ENCODE results near the gene P2RX6.
"Not testable (repeated sequence)": the region's sequence is repeated elsewhere in the genome, so short reads cannot be mapped to it uniquely, and the experiment has no call there.

The P2RX6 gene

GRCh38 chr22:20994128-20994901 lies 20.6 kb upstream of the P2RX6 start:
- DNase-seq (ENCODE audit: low spot score), result no peak

- no peak for DNase-seq (ENCODE audit: low spot score)
These were observed 20.1 kb upstream of the P2RX6 start for GRCh38 chr22:20994902-20995241.

DNA sequence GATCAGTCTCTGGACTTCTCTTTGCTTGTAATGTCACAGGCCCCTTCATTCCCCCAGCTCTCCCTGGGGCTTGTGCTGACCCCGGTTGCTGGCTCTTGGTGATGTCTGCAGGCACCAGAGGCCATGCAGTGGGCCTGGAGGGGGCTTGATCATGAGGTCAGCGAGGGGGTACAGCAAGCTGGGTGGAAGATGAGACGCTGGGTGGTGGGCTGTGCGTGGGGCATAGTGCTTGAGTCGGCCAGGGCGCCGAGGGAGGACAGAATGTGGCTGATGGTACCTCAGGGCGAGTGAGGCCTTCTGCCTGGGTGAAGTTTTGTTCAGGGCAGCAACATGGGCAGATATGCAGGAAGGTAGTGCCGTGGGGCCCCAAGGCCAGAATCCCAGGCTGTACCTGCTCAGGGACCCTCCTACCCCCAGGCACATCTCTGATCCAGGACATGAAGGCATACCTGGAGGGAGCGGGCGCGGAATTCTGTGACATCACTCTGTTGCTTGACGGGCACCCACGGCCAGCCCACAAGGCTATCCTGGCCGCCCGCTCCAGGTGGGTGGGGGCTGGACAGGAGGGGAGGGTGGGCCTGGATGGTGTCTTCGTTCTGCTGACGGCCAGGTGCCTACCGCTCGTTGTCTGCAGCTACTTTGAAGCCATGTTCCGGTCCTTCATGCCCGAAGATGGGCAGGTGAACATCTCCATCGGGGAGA lies 19.5 kb upstream of the P2RX6 start:
- DNase-seq (ENCODE audit: low spot score), result no peak

- no peak for DNase-seq (ENCODE audit: low spot score)
These were observed 18.9 kb upstream of the P2RX6 start for GRCh38 chr22:20996031-20996410.

GRCh38 chr22:20996598-20997535 lies 18.1 kb upstream of the P2RX6 start:
- DNase-seq (ENCODE audit: low spot score), result no peak

DNA sequence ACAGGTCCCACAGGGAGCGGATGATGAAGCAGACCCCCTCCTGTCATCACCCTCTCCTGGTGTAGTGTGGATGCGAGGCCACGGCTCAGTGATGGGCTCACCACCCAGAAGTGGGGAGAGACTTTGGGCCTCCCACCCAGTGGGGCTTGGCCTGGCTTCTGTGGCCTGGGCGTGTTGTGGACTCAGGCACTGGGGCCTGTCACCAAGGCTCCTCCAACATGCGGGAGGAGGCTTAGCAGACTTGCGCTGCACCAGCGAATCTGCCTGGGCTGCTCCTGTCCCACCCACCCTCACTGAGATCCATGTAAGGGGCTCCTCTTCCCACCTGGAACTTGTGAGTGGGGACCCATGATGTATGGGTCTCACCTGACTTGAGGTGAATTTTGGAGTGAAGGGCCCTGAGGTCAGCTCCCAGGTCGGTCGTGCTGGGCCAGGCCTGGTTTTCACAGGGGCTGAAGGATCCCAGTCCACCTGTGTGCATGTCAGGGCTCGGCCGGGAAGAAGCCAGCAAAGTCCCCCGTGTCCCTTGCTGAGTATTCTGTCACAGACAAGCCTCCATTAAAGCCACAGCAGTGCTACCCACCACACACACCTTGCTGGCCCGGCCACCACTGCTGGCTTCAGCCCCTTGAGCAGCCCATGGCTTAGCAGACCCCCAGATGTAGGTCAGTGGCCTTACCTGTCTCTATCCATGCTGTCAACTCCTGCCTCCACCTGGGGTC lies 17.3 kb upstream of the P2RX6 start:
- no peak for DNase-seq (ENCODE audit: low spot score)

GRCh38 chr22:20998411-20999336 lies 16.3 kb upstream of the P2RX6 start:
- no peak for DNase-seq (ENCODE audit: low spot score)

- DNase-seq (ENCODE audit: low spot score), result no peak
These were observed 15.4 kb upstream of the P2RX6 start for GRCh38 chr22:20999350-21000206.

- DNase-seq (ENCODE audit: low spot score), result peak; percentile 30
These were observed 14.6 kb upstream of the P2RX6 start for GRCh38 chr22:21000207-21000986.

GRCh38 chr22:21000987-21001600 lies 13.9 kb upstream of the P2RX6 start:
- no peak for DNase-seq (ENCODE audit: low spot score)

- DNase-seq (ENCODE audit: low spot score), result peak; percentile 96
These were observed 13.2 kb upstream of the P2RX6 start, which contains the start of gene THAP7 for GRCh38 chr22:21001601-21002325. TSS of gene THAP7 (minus strand) at chr22:21002118. CDS start at chr22:21001911, 207 bp downstream.

GRCh38 chr22:21003782-21004181 lies 11.2 kb upstream of the P2RX6 start:
- peak; percentile 34 for DNase-seq (ENCODE audit: low spot score)

DNA sequence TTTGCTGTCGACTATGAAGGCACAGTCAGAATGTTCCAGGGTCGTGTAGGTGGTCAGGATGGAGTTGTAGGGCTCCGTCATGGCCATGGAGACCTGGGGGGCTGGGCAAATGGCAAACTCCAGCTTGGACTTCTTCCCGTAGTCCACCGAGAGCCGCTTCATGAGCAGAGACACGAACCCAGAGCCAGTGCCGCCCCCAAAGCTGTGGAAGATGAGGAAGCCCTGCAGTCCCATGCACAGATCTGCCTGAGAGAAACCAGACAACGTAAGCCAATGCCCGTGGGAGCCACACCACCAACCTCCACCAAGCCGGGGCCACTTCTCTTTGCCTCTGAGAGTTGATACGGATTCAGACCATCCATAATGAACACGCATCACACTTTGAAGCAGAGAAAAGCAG lies 5.8 kb upstream of the P2RX6 start:
- not testable (repeated sequence) for DNase-seq (ENCODE audit: low spot score)

DNA sequence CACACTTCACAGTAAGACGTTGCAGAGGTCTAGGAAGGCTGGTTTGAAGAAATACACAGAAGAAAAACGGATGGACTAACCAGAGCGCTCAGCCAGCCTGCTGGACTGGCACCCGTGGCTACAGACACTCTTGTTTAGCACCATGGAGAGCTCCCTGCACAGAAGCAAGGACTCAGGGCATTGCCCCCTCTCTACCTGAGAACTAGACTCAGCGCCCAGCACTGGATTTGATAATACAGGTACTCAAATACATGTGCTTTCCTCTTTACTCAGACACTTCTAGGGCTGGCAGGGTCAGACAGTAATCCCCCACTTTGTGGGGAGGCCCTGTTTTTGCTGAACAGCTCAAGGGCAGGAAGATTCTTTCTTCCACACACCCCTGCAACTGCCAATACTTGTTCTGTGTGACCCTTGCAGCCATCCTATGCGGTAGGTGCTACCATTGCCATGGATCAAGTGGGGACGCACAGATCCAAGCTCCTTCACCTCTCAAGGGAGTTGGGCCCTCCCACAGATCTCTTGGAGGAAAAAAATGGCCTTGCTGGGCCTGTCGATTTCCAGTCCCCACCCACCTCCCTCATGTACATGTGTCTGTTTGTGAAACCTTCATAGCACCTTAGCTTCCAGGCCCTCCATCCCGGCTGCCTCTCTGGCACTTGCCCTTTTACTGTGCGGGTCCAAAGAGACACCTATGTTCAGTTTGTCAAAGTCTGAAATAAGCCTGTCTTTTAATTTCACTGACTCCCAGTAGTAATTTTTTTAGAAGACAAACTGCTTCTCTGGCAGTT lies 5.1 kb upstream of the P2RX6 start:
- DNase-seq (ENCODE audit: low spot score), result no peak

DNA sequence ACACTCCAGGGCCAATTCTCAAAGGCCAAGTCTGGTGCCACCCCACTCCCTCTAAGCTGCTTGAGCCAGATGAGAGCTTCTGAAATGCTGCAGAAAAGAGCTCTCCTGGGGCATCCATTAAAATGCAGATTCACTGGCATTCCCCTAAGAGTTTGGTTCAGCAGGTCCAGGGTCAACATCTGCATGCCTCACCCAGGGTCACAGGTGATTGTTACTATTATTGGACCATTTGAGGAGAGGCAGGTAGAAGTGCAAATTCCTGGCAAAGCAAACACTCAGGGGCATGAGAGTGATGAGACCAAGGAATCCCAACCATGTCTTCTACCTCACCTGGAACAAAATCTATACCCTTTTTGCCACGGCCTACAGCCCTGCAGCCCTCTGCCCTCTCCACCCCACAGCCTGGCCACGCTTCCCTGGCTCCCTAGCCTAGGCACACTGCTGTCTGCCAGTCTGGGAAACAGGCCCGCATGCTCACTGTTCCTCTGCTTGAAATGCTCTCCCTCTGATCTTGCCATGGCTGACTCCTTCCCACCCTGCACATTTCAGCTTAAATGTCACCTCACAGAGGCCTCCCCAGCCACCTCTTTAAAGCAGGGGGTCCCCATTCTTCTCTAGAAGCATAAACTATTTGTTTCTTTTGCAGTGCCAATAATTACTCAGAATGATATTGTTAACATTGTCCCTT lies 4.4 kb upstream of the P2RX6 start:
- no peak for DNase-seq (ENCODE audit: low spot score)

Measured in cerebellar cortex (tissue), 1 donor.